T-cell (primary cell): Measurements from ENCODE around the gene SRGAP2B. TPM values are rescaled to one million over a fixed set of nuclear protein-coding genes. Genes with fewer than 3 reads are reported as not detected.
"Not testable (repeated sequence)": the region's sequence is repeated elsewhere in the genome, so short reads cannot be mapped to it uniquely, and the experiment has no call there.

Source experiments
- ATAC-seq, 4 experiments: fragments of 200-7000 bp in 3 of 4; fragments of 150-1000 bp in 1 of 4; cut with Tn5 transposase; replicated peaks in 1 of 4; 1 replicate in 3 of 4; 2 replicates in 1 of 4; pipeline ENCODE4 v1.10.0; 2021; ENCODE audit warnings: moderate library complexity in 3 of 4, mild to moderate bottlenecking in 2 of 4, moderate number of reproducible peaks in 1 of 4
- CTCF ChIA-PET, 2 donors: fragments of 300-600 bp; sonication (Branson Sonifier 250); formaldehyde crosslinking; loops; one replicate each; lab custom pipeline; 2022; ENCODE audit warnings: antibody characterized with exemption in 2 of 2; lab: Charles Lee
- POLR2A ChIA-PET, 2 donors: fragments of 300-600 bp; sonication (Branson Sonifier 250); formaldehyde crosslinking; loops; one replicate each; lab custom pipeline; 2022; ENCODE audit warnings: antibody characterized with exemption in 2 of 2; lab: Charles Lee
- DNase-seq, 35 experiments: peaks; one replicate each; pipeline versions ENCODE4 v3.0.0 to v3.0.0-alpha.2; 2013 to 2023
- H3K27ac ChIP-seq: one replicate; pipeline ENCODE4 v1.5.1; 2013; ENCODE audit warnings: low read length
- H3K27me3 ChIP-seq, 2 experiments: replicated peaks in 1 of 2; 1 replicate in 1 of 2; 2 replicates in 1 of 2; pipeline versions ENCODE4 v1.6.1 to v1.7.0; 2013; ENCODE audit warnings: low read length in 1 of 2, mixed read lengths in 1 of 2; ENCODE audit not compliant: control insufficient read depth in 2 of 2, insufficient read depth in 2 of 2; ENCODE audit errors: extremely low read depth in 1 of 2
- H3K36me3 ChIP-seq, 2 donors: 1 replicate in 1 of 2; 2 replicates in 1 of 2; pipeline versions ENCODE4 v1.6.1 to v1.7.0; 2013; ENCODE audit warnings: low read length in 1 of 2; ENCODE audit not compliant: control insufficient read depth in 2 of 2, insufficient read depth in 1 of 2; ENCODE audit errors: extremely low read depth in 1 of 2
- H3K4me1 ChIP-seq, 2 experiments: 1 replicate in 1 of 2; 2 replicates in 1 of 2; pipeline versions ENCODE4 v1.6.1 to v1.7.0; 2013; ENCODE audit warnings: low read length in 2 of 2, mixed read lengths in 1 of 2; ENCODE audit not compliant: insufficient read depth in 2 of 2, control insufficient read depth in 1 of 2; ENCODE audit errors: extremely low read depth in 1 of 2
- H3K4me3 ChIP-seq, 2 donors: 1 replicate in 1 of 2; 2 replicates in 1 of 2; pipeline versions ENCODE4 v1.5.1 to v1.7.0; 2013; ENCODE audit warnings: mild to moderate bottlenecking in 2 of 2, low read length in 1 of 2, moderate library complexity in 1 of 2; ENCODE audit not compliant: control insufficient read depth in 1 of 2; ENCODE audit errors: extremely low read depth in 1 of 2
- H3K9me3 ChIP-seq: 2 replicates; pipeline ENCODE4 v1.7.0; 2013
- H3K27ac Mint-ChIP-seq, 2 donors: one replicate each; pipeline ENCODE4 v1.8.0; 2020 to 2021; ENCODE audit warnings: mild to moderate bottlenecking in 2 of 2, mixed read lengths in 2 of 2
- H3K27me3 Mint-ChIP-seq, 2 donors: one replicate each; pipeline ENCODE4 v1.8.0; 2021 to 2022; ENCODE audit warnings: mixed read lengths in 2 of 2
- H3K36me3 Mint-ChIP-seq: one replicate; pipeline ENCODE4 v1.8.0; 2021; ENCODE audit warnings: mixed read lengths
- H3K4me1 Mint-ChIP-seq, 3 donors: one replicate each; pipeline ENCODE4 v1.8.0; 2020 to 2022; ENCODE audit warnings: mixed read lengths in 3 of 3, mild to moderate bottlenecking in 1 of 3
- H3K4me3 Mint-ChIP-seq, 3 donors: one replicate each; pipeline ENCODE4 v1.8.0; 2020 to 2022; ENCODE audit warnings: mild to moderate bottlenecking in 3 of 3, mixed read lengths in 3 of 3, moderate library complexity in 3 of 3
- H3K9me3 Mint-ChIP-seq, 3 donors: one replicate each; pipeline ENCODE4 v1.8.0; 2020 to 2022; ENCODE audit warnings: mixed read lengths in 3 of 3
- WGBS: methylation state at CpG from one replicate; pipeline ENCODE4 v1.1.5; 2013; ENCODE audit warnings: missing lambda C conversion rate; ENCODE audit not compliant: insufficient coverage; 5-methylcytosine and 5-hydroxymethylcytosine counted together
- total RNA-seq, 35 experiments: library from RNA in 6 of 35; stranded (reverse) in 6 of 35; fragments of 120-200 nt in 1 of 35; gene quantifications; one replicate each; pipeline versions ENCODE4 v1.2.1 to v1.2.4 and lab custom pipeline; 2013 to 2026

The SRGAP2B gene
- total RNA-seq, 5 donors from 2014 or later (not counting 1 experiment from before 2014, with no cell fraction given) = 9.3 to 24.9 (median 21.8) TPM

DNA sequence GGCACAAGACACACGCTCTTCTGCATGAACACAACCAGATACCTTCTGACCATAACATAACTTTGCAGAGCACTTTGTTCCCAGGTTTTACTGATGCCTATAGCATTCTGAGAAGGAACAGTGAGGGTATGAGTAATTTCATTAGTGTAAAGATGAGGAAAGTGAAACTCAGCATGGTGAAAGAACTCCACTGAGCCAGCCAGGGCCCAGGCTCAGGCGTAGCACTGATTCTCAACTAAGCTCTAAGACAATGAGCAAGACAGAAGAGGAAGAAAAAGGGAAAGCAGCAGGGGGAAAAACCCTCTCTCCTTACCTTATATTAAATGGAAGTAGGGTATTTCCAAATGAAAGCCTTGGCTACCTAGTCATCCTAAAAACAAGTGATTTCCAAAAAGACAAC lies 155.1 kb downstream of the SRGAP2B start:
- ATAC-seq, H3K4me1 ChIP-seq, H3K9me3 Mint-ChIP-seq, H3K27ac ChIP-seq, H3K27me3 Mint-ChIP-seq, H3K36me3 Mint-ChIP-seq, POLR2A ChIA-PET, H3K36me3 ChIP-seq, H3K4me3 ChIP-seq, CTCF ChIA-PET, H3K27me3 ChIP-seq, H3K27ac Mint-ChIP-seq, H3K4me3 Mint-ChIP-seq, DNase-seq, H3K9me3 ChIP-seq, H3K4me1 Mint-ChIP-seq: not testable (repeated sequence)
- WGBS = no CpG with 5 or more reads among the region's 2 CpGs

DNA sequence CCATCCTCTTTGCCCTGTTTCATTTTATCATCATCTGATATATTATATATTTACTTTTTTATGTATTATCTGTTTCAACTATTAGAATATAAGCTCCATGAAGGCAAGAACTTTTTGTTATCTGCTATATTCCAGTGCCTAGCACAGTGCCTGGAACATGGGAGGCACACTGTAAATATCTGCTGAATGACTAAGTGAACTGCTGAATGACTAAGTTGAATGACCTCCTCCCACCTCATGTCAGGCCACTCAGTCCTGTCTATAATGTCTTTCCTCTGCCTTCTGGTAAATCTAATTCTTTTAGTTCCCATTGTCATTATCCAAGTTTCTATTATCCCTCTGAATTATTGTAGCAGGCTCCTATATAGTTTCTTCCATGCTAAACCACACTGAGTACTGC lies 156.5 kb downstream of the SRGAP2B start:
- H3K4me1 Mint-ChIP-seq, H3K4me3 ChIP-seq, H3K27me3 ChIP-seq, H3K9me3 ChIP-seq, H3K36me3 ChIP-seq, H3K27me3 Mint-ChIP-seq, H3K36me3 Mint-ChIP-seq, POLR2A ChIA-PET, H3K27ac ChIP-seq, CTCF ChIA-PET, DNase-seq, H3K4me1 ChIP-seq, H3K9me3 Mint-ChIP-seq, H3K27ac Mint-ChIP-seq, H3K4me3 Mint-ChIP-seq, ATAC-seq: not testable (repeated sequence)

DNA sequence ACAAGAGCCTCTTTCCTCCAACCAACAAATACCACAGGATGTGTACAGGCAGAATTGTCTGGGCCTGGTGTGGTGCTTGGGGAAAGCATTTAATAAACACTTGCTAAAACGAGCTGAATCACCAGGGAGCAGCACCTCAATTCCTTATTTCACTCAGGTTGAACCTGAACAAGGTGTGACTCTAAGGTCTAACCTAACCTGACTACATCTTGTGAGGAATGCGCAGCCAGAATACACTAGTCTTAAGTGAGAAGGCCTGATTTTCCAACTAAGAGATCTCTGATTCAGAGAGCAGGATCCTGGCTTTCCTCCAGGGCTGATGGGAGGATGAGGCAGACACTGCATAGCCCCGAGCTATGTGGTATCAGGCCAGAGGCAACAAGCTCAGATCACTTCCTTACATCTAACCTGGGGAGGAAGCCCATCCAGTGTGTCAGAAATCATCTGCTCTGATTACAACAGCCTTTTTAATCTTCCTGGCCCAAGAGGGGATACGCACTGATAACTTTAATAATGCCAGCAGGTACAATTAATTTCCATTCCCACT lies 158.9 kb downstream of the SRGAP2B start:
- ATAC-seq, H3K27ac Mint-ChIP-seq, H3K4me1 Mint-ChIP-seq, H3K27ac ChIP-seq, H3K36me3 Mint-ChIP-seq, CTCF ChIA-PET, DNase-seq, H3K9me3 Mint-ChIP-seq, H3K4me3 Mint-ChIP-seq, H3K36me3 ChIP-seq, H3K9me3 ChIP-seq, H3K4me3 ChIP-seq, H3K4me1 ChIP-seq, POLR2A ChIA-PET, H3K27me3 ChIP-seq, H3K27me3 Mint-ChIP-seq: not testable (repeated sequence)
- WGBS = no CpG with 5 or more reads among the region's 4 CpGs

DNA sequence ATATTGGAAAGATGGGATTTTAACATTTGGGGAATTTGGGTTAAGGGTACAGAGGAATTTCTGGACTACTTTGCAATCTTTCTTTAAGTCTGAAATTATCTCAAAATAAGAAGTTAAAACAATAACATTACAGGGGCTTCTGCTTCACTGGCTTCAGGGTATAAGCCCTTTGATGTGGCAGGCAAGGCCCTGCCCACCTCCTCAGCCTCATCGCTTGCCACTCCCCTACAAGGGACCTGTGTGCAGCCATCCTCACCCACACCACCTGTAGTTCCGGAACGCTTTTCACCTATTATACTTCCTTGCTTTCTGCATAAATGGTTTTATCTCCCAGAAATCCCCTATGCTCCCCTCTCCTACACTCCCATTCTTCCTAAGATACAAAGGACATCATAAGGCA lies 159.8 kb downstream of the SRGAP2B start:
- DNase-seq, H3K9me3 ChIP-seq, POLR2A ChIA-PET, H3K4me3 Mint-ChIP-seq, H3K27ac Mint-ChIP-seq, H3K27me3 ChIP-seq, CTCF ChIA-PET, H3K36me3 Mint-ChIP-seq, H3K27me3 Mint-ChIP-seq, H3K4me1 Mint-ChIP-seq, H3K36me3 ChIP-seq, H3K9me3 Mint-ChIP-seq, H3K4me3 ChIP-seq, H3K27ac ChIP-seq, H3K4me1 ChIP-seq: not testable (repeated sequence)
- WGBS = no CpG with 5 or more reads among the region's 3 CpGs
- peak in 1 of 4 experiments; percentile 38 for ATAC-seq

DNA sequence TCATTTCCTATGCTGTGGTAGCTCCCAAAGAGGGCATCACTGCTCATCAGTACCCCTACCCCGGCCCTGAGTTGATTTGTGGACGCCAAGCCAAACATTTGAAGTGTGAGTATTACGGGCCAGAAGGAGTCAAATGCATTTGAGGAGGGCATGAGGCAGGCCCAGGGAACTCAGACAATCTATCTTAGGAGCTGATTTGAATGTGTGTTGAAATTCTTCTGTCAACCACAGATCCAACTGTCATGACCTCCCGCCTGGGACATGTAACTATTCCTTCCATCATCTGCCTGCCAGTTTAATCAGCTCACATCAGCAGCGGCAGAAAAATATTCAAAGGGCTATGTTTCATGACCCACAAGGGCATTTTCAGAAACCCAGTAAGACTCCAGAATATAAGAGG lies 162.1 kb downstream of the SRGAP2B start:
- POLR2A ChIA-PET, H3K36me3 ChIP-seq, H3K4me1 ChIP-seq, H3K27ac ChIP-seq, H3K4me3 ChIP-seq, H3K36me3 Mint-ChIP-seq, DNase-seq, H3K4me3 Mint-ChIP-seq, H3K4me1 Mint-ChIP-seq, H3K27me3 Mint-ChIP-seq, ATAC-seq, H3K9me3 ChIP-seq, H3K9me3 Mint-ChIP-seq, H3K27me3 ChIP-seq, CTCF ChIA-PET, H3K27ac Mint-ChIP-seq: not testable (repeated sequence)
- whole genome bisulfite sequencing = no CpG with 5 or more reads among the region's 5 CpGs

DNA sequence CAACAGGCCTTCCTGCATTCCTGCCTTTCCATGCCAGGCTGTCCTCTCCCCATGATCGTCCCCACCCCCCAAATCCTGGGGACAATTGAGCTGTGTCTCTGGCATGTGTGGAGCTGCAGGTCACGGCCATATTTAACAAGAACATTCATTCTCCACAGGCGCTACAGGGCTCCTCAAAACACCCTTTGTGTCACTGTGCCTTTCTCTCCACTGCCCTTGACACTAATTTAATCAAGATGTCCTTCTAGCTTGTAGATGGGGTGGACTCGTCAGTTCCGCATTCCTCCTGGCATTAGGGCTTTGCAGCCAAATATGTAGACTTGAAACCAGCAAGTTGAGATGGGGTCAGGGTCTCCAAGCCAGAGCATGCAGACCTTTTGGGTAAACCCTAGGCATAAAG lies 163.0 kb downstream of the SRGAP2B start:
- H3K36me3 Mint-ChIP-seq, H3K27me3 ChIP-seq, DNase-seq, H3K27ac Mint-ChIP-seq, CTCF ChIA-PET, H3K27ac ChIP-seq, H3K4me3 ChIP-seq, POLR2A ChIA-PET, H3K9me3 ChIP-seq, H3K9me3 Mint-ChIP-seq, H3K27me3 Mint-ChIP-seq, ATAC-seq, H3K4me1 ChIP-seq, H3K4me1 Mint-ChIP-seq, H3K4me3 Mint-ChIP-seq, H3K36me3 ChIP-seq: not testable (repeated sequence)
- no CpG with 5 or more reads among the region's 5 CpGs for WGBS

DNA sequence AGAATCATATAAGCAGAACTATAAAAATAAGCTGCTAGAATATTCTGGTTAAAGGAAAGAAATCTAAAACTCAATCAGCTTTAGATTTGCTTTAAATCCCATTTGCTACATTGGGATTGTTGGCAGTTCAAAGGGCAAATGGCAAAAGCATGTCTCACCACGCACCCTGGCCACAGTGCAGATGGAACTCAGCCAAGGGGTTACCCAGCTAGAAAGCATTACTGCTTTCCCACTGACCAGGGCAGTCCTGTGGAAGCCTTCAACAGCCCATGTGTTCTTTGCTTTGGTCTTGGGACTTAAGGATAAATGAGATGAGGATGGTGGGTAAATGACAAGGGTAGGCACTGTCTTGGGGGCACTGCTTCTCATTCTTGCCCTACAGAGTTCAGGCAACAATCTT lies 163.6 kb downstream of the SRGAP2B start:
- WGBS = no CpG with 5 or more reads among the region's 1 CpG
- H3K36me3 ChIP-seq, H3K4me1 ChIP-seq, POLR2A ChIA-PET, H3K9me3 Mint-ChIP-seq, H3K27me3 ChIP-seq, H3K9me3 ChIP-seq, H3K36me3 Mint-ChIP-seq, ATAC-seq, H3K27ac ChIP-seq, DNase-seq, H3K4me1 Mint-ChIP-seq, H3K4me3 ChIP-seq, CTCF ChIA-PET, H3K27ac Mint-ChIP-seq, H3K4me3 Mint-ChIP-seq, H3K27me3 Mint-ChIP-seq: not testable (repeated sequence)
